ENCODE data around the gene IL21R.

DNA sequence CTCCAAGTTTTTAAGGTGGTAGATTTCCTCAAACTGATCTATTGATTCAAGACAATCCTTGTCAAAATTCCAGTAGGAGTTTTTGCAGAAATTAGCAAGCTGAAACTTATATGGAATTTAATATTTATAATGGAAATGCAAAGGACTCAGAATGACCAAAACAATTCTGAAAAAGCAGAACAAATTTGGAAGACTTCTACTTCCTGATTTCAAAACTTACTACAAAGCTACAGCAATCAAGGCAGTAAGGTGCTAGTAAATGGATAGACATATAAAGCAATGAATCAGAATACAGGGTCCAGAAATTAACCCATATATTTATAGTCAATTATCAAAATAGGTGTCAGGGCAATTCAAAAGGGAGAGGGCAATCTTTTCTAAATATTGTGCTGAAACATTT is 11.8 kb upstream of the IL21R start:
- TF ChIP-seq CTCF (IDR thresholded peaks at IDR 0.05), result no peak
- TF ChIP-seq POLR2A (IDR thresholded peaks at IDR 0.05), result no peak

All from lower leg skin (tissue), 3 donors.